Type B pancreatic cell (in vitro differentiated cells): ENCODE results near the gene ATL1. TPM values are rescaled to one million over a fixed set of nuclear protein-coding genes. Genes with fewer than 3 reads are reported as not detected.
A peak's percentile ranks its signal among the peaks of the same experiment; 100 is the strongest.

Source experiments
- DNase-seq: peaks from one replicate; pipeline ENCODE4 v3.0.0; 2021; ENCODE audit warnings: mixed read lengths; ENCODE audit not compliant: unreplicated experiment; ENCODE audit errors: extremely low spot score
- H3K27ac Mint-ChIP-seq: 2 replicates; pipeline ENCODE4 v1.8.0; 2021; ENCODE audit warnings: mild to moderate bottlenecking, mixed read lengths
- H3K27me3 Mint-ChIP-seq: 2 replicates; pipeline ENCODE4 v1.8.0; 2021; ENCODE audit warnings: mixed read lengths
- H3K36me3 Mint-ChIP-seq: 2 replicates; pipeline ENCODE4 v1.8.0; 2021; ENCODE audit warnings: mixed read lengths
- H3K4me1 Mint-ChIP-seq: one replicate; pipeline ENCODE4 v1.8.0; 2021; ENCODE audit warnings: mixed read lengths; ENCODE audit not compliant: unreplicated experiment
- H3K4me3 Mint-ChIP-seq: 2 replicates; pipeline ENCODE4 v1.8.0; 2021; ENCODE audit warnings: mild to moderate bottlenecking, mixed read lengths
- H3K9me3 Mint-ChIP-seq: 2 replicates; pipeline ENCODE4 v1.8.0; 2021; ENCODE audit warnings: mixed read lengths
- total RNA-seq: library from RNA; stranded (reverse); gene quantifications from 2 replicates; pipeline ENCODE4 v1.2.1, GENCODE V29; 2021; ENCODE audit warnings: low replicate concordance
- TF ChIP-seq, protein P1 (sequence below): fragments of 200-600 bp; sonication (generic); conservative IDR thresholded peaks from 2 replicates; pipeline ENCODE4 v1.5.0; 2021; ENCODE audit warnings: antibody characterized with exemption, mild to moderate bottlenecking

The ATL1 gene
- total RNA-seq, 1 donor from 2014 or later: 5.7 TPM

- DNase-seq: no peak
- no peak overlapping the region for H3K4me3 Mint-ChIP-seq
- H3K36me3 Mint-ChIP-seq: peaks cover 28% of the 10 kb centered on the region
- peaks cover 47% of the 10 kb centered on the region for H3K4me1 Mint-ChIP-seq
- TF ChIP-seq, protein P1, sequence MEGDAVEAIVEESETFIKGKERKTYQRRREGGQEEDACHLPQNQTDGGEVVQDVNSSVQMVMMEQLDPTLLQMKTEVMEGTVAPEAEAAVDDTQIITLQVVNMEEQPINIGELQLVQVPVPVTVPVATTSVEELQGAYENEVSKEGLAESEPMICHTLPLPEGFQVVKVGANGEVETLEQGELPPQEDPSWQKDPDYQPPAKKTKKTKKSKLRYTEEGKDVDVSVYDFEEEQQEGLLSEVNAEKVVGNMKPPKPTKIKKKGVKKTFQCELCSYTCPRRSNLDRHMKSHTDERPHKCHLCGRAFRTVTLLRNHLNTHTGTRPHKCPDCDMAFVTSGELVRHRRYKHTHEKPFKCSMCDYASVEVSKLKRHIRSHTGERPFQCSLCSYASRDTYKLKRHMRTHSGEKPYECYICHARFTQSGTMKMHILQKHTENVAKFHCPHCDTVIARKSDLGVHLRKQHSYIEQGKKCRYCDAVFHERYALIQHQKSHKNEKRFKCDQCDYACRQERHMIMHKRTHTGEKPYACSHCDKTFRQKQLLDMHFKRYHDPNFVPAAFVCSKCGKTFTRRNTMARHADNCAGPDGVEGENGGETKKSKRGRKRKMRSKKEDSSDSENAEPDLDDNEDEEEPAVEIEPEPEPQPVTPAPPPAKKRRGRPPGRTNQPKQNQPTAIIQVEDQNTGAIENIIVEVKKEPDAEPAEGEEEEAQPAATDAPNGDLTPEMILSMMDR: no peak
- peak overlapping the region; percentile 22 for H3K27ac Mint-ChIP-seq
- H3K27me3 Mint-ChIP-seq: no peaks in the 10 kb centered on the region
- peaks cover 4% of the 10 kb centered on the region for H3K9me3 Mint-ChIP-seq
Observed at GRCh38 chr14:50521912-50522341, 38.0 kb upstream of the ATL1 start.

DNA sequence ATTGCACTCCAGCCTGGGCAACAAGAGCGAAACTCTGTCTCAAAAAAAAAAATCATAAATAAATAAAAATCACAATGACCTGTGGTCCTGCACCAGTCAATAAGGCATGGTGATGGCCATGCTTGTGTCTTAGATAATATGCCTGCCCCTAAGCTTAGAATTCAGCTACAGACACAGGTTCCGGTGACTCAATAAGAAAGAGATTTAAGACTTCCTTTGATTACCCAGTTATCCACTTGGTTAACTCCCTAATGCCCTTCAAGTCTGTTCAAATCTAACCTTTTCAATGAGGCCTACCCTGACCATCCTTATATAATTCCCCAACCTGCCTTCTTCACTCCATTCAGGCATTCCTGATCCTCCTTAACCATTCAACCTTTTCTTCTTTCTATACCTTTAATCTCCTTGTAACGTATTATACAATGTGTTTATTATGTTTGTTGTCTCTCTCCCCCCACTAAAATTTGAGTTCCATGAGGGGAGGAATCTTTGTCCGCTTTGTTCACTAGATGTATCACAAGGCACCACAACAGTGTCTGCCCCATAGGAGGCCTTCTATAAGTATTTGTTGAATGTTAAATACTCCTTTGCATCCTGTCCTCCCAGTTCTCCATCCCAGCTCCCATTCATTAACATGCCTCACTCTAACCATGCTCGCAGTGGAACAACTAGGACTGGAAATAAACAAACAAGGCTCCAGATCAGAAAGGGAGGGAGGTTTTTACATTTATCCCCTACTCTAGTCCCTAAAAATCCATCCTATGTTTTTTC, 36.5 kb upstream of the ATL1 start:
- peaks cover 28% of the 10 kb centered on the region for H3K36me3 Mint-ChIP-seq
- peak overlapping the region; percentile 1 for H3K27ac Mint-ChIP-seq
- TF ChIP-seq, protein P1: no peak
- peaks cover 49% of the 10 kb centered on the region for H3K4me1 Mint-ChIP-seq
- H3K9me3 Mint-ChIP-seq: peaks cover 4% of the 10 kb centered on the region
- no peak for DNase-seq
- H3K27me3 Mint-ChIP-seq: no peaks in the 10 kb centered on the region
- no peak overlapping the region for H3K4me3 Mint-ChIP-seq

- TF ChIP-seq, protein P1: no peak
- no peak for DNase-seq
- Mint-ChIP-seq H3K36me3 (peaks cover 28% of the 10 kb centered on the region), H3K4me3 (no peak overlapping the region), H3K9me3 (peaks cover 4% of the 10 kb centered on the region), H3K27ac (peak overlapping the region; percentile 7), H3K4me1 (peaks cover 52% of the 10 kb centered on the region), H3K27me3 (no peaks in the 10 kb centered on the region)
Observed at GRCh38 chr14:50524060-50524459, 35.9 kb upstream of the ATL1 start.

DNA sequence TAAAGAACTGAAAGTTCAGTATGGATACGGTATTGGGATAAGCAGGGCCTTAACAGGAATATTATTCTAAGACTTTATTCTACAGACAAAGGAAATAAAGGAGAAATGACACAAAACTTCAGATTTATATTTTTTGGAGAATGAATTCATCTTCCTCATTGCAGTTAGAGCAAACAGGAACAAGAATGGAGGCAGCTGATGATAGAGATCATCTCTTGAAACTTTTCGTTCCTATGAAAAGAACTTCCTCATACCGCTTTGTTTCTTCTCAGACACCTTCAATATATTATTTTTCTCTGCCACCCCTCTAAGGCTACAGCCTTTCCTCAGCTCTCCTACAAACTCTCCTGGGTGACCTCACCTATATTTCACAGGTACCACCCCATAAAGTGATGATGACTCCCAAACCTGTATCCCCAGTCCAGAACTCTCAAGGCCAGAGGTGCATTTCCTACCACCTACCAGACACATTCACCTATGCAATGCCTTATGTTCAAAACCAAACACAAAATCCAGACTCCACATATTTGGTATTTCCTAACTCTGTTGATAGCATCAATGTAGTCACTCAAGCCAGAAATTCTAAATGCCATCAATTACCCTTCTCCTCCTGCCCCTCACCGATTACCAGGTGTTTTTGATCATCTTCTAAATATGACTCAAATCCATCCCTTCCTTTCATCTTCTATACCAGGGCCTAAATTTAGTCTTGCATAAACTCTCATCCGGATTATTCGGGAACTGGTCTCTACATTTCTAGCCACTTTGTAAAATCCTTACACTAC, 35.0 kb upstream of the ATL1 start:
- Mint-ChIP-seq H3K4me1 (peaks cover 60% of the 10 kb centered on the region), H3K4me3 (no peak overlapping the region), H3K27ac (peak overlapping the region; percentile 7)

GRCh38 chr14:50528000-50528399, 31.9 kb upstream of the ATL1 start:
- Mint-ChIP-seq H3K27ac (no peak overlapping the region), H3K9me3 (peaks cover 4% of the 10 kb centered on the region), H3K36me3 (peaks cover 21% of the 10 kb centered on the region), H3K27me3 (no peaks in the 10 kb centered on the region), H3K4me3 (no peak overlapping the region), H3K4me1 (peaks cover 60% of the 10 kb centered on the region)
- DNase-seq: no peak
- TF ChIP-seq, protein P1: no peak

More for the DNA sequence above, 35.0 kb upstream of the ATL1 start:
- Mint-ChIP-seq H3K27me3 (no peaks in the 10 kb centered on the region), H3K36me3 (peaks cover 28% of the 10 kb centered on the region), H3K9me3 (peaks cover 4% of the 10 kb centered on the region)
- DNase-seq: no peak
- TF ChIP-seq, protein P1: no peak
